Measurements from ENCODE around the gene DOCK3.

DNA sequence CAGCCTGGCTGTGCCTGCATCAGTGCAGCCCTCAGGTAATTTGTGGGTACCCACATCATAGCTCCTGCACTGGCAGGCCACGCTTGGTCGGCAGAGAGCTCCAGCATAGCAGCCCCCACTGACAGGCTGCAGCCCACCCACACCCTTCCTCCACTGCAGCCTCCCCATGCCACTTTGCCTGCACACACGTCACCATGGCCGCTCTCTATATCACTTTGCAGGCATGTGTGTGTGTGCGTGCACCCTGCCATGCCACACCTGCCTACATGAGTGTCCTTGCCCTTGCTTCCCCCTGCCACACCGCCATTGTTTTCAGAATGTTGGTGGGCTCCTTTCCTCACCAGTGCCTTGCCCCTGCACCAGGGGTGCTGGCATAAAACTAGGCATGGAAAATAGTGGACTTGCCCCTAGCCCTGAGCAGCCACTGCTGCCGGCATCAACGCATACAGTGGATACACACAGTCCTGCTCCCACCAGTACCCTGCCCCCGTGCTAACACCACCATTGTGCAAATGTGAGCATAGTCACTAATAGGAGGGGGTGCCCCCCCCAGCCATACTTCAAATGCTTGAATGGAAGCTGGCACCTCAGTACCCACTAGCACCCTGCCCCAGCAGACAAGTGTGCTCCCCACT, 431.6 kb downstream of the DOCK3 start:
- TF ChIP-seq, protein P1, sequence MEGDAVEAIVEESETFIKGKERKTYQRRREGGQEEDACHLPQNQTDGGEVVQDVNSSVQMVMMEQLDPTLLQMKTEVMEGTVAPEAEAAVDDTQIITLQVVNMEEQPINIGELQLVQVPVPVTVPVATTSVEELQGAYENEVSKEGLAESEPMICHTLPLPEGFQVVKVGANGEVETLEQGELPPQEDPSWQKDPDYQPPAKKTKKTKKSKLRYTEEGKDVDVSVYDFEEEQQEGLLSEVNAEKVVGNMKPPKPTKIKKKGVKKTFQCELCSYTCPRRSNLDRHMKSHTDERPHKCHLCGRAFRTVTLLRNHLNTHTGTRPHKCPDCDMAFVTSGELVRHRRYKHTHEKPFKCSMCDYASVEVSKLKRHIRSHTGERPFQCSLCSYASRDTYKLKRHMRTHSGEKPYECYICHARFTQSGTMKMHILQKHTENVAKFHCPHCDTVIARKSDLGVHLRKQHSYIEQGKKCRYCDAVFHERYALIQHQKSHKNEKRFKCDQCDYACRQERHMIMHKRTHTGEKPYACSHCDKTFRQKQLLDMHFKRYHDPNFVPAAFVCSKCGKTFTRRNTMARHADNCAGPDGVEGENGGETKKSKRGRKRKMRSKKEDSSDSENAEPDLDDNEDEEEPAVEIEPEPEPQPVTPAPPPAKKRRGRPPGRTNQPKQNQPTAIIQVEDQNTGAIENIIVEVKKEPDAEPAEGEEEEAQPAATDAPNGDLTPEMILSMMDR (IDR thresholded peaks at IDR 0.05; ENCODE audit: extremely low read depth in 1 of 2, insufficient read depth in 1 of 2, low read depth in 1 of 2, low read length in 2 of 2): no peak
- TF ChIP-seq POLR2A (IDR thresholded peaks at IDR 0.05; ENCODE audit: low read depth, low read length) (no peak), EZH2 (IDR thresholded peaks at IDR 0.05; ENCODE audit: borderline replicate concordance, low read depth, low read length, severe bottlenecking) (no peak), POLR2AphosphoS5 (IDR thresholded peaks at IDR 0.05; ENCODE audit: insufficient read depth, low read depth, low read length) (no peak), JUN (IDR thresholded peaks at IDR 0.05; ENCODE audit: borderline replicate concordance, insufficient read depth, insufficient read length, low read depth) (no peak), GATA2 (IDR thresholded peaks at IDR 0.05; ENCODE audit: insufficient read depth, insufficient read length, low read depth, low read length) (no peak)

All from endothelial cell of umbilical vein (primary cell).